Loucy (cell line): ENCODE data around the gene ASB9.

Source experiments
- H2AFZ ChIP-seq: fragments of 200-600 bp; sonication (generic); 2 replicates; pipeline ENCODE4 v1.6.0; 2016; ENCODE audit warnings: antibody characterized with exemption, mild to moderate bottlenecking, low read length, moderate library complexity
- H3F3A ChIP-seq: fragments of 200-600 bp; 2 replicates; pipeline ENCODE4 v1.6.0; 2016; ENCODE audit warnings: antibody characterized with exemption, low read depth, mild to moderate bottlenecking
- H3K27me3 ChIP-seq: fragments of 200-600 bp; sonication (generic); 2 replicates; pipeline ENCODE4 v1.6.1; 2014; ENCODE audit warnings: low read length, mild to moderate bottlenecking; ENCODE audit not compliant: insufficient read depth, poor library complexity, severe bottlenecking
- H3K36me3 ChIP-seq: fragments of 200-600 bp; sonication (generic); 2 replicates; pipeline ENCODE4 v1.6.1; 2016; ENCODE audit warnings: low read length; ENCODE audit not compliant: insufficient read depth
- H3K4me1 ChIP-seq: fragments of 200-600 bp; sonication (generic); 2 replicates; pipeline ENCODE4 v1.5.1; 2014; ENCODE audit warnings: low read length, mild to moderate bottlenecking; ENCODE audit not compliant: insufficient read depth, poor library complexity, severe bottlenecking
- H3K4me2 ChIP-seq: fragments of 200-600 bp; sonication (generic); 2 replicates; pipeline ENCODE4 v1.6.0; 2014; ENCODE audit warnings: antibody characterized with exemption, low read length, low read depth, mild to moderate bottlenecking; ENCODE audit not compliant: poor library complexity, severe bottlenecking
- H3K4me3 ChIP-seq: fragments of 200-600 bp; sonication (generic); 2 replicates; pipeline ENCODE4 v1.5.1; 2014; ENCODE audit warnings: low read length, mild to moderate bottlenecking, mixed read lengths; ENCODE audit not compliant: poor library complexity, severe bottlenecking
- H3K79me2 ChIP-seq: fragments of 200-600 bp; sonication (generic); 2 replicates; pipeline ENCODE4 v1.6.1; 2014; ENCODE audit warnings: low read length; ENCODE audit not compliant: insufficient read depth
- H3K9ac ChIP-seq: fragments of 200-600 bp; sonication (generic); 2 replicates; pipeline ENCODE4 v1.6.0; 2014; ENCODE audit warnings: mild to moderate bottlenecking, low read depth, low read length, moderate library complexity; ENCODE audit not compliant: poor library complexity, severe bottlenecking
- H3K9me2 ChIP-seq: fragments of 200-600 bp; sonication (generic); replicated peaks from 2 replicates; pipeline ENCODE4 v1.6.1; 2016; ENCODE audit warnings: low read depth, low read length, mixed read lengths
- H3K9me3 ChIP-seq: fragments of 200-600 bp; sonication (generic); 2 replicates; pipeline ENCODE4 v1.6.1; 2014; ENCODE audit warnings: mild to moderate bottlenecking, antibody characterized with exemption, low read length, low read depth; ENCODE audit not compliant: insufficient read depth
- H4K20me1 ChIP-seq: fragments of 200-600 bp; sonication (generic); 2 replicates; pipeline ENCODE4 v1.6.0; 2014; ENCODE audit warnings: antibody characterized with exemption, low read length, mild to moderate bottlenecking; ENCODE audit not compliant: insufficient read depth, poor library complexity, severe bottlenecking
- EZH2phosphoT487 ChIP-seq: fragments of 200-600 bp; IDR thresholded peaks from 2 replicates; pipeline ENCODE4 v1.6.1; 2018; ENCODE audit warnings: antibody characterized with exemption, mild to moderate bottlenecking, moderate library complexity, borderline replicate concordance
- TF ChIP-seq, protein P1 (sequence below): fragments of 200-600 bp; sonication (generic); conservative IDR thresholded peaks from 2 replicates; pipeline ENCODE4 v1.5.1; 2014; ENCODE audit warnings: mild to moderate bottlenecking, antibody characterized with exemption, low read length

Gene ASB9

DNA sequence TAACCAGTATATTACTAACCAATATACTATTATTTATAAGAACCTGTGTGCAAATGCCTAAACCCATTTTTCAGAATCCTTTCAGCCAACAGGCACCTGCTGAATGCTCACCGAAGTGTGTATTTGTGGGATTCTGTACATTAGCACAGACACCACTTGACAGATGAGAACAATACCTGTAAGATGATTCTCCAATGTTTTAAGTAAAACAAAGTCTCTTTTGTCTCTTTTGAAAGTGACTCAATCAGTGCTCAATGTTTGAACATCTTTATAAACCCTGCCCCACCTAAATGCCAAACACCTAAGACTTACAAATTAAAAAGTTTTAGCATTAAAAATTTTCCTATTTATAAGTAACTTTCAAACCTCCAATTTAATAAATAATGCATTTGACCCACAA is 763 bp downstream of the ASB9 start:
- H3K79me2 ChIP-seq, result no peaks in the 10 kb centered on the region
- H3K4me3 ChIP-seq, result peak overlapping the region; percentile 76
- H3K27me3 ChIP-seq, result no peaks in the 10 kb centered on the region
- no peaks in the 10 kb centered on the region for H3K9me2 ChIP-seq
- TF ChIP-seq, protein P1, sequence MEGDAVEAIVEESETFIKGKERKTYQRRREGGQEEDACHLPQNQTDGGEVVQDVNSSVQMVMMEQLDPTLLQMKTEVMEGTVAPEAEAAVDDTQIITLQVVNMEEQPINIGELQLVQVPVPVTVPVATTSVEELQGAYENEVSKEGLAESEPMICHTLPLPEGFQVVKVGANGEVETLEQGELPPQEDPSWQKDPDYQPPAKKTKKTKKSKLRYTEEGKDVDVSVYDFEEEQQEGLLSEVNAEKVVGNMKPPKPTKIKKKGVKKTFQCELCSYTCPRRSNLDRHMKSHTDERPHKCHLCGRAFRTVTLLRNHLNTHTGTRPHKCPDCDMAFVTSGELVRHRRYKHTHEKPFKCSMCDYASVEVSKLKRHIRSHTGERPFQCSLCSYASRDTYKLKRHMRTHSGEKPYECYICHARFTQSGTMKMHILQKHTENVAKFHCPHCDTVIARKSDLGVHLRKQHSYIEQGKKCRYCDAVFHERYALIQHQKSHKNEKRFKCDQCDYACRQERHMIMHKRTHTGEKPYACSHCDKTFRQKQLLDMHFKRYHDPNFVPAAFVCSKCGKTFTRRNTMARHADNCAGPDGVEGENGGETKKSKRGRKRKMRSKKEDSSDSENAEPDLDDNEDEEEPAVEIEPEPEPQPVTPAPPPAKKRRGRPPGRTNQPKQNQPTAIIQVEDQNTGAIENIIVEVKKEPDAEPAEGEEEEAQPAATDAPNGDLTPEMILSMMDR, result no peak
- no peak for TF ChIP-seq EZH2phosphoT487
- peaks cover 8% of the 10 kb centered on the region for H3K4me1 ChIP-seq
- H4K20me1 ChIP-seq, result no peaks in the 10 kb centered on the region
- H3K9me3 ChIP-seq, result no peaks in the 10 kb centered on the region
- no peak overlapping the region for H2AFZ ChIP-seq
- peak overlapping the region; percentile 76 for H3K9ac ChIP-seq
- H3K4me2 ChIP-seq, result peak overlapping the region; percentile 76
- H3F3A ChIP-seq, result no peaks in the 10 kb centered on the region
- H3K36me3 ChIP-seq, result no peaks in the 10 kb centered on the region

DNA sequence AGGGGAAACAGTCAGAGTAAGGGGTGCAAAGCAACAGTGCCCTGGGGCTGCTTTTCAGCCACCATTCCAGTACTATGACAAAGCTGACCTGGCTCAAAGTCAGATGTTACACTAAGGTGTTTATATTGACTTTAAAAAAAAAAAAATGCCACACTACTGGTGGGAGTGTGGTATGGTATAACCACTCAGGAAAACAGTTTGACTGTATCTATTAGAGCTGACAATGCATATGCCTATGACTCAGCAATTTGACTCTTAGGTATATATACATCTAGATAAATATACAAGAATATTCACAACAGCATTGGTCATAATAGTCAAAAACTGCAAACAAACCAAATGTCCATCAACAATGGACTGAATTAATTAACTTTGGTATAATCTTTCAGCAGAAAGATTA is 15.0 kb downstream of the ASB9 start:
- Histone ChIP-seq H4K20me1 (no peaks in the 10 kb centered on the region), H2AFZ (no peak overlapping the region), H3K4me1 (no peaks in the 10 kb centered on the region), H3K4me3 (no peak overlapping the region), H3K79me2 (no peaks in the 10 kb centered on the region), H3K9ac (no peak overlapping the region), H3K9me3 (no peaks in the 10 kb centered on the region), H3K27me3 (no peaks in the 10 kb centered on the region), H3K36me3 (no peaks in the 10 kb centered on the region), H3K4me2 (no peak overlapping the region), H3K9me2 (no peaks in the 10 kb centered on the region), H3F3A (no peaks in the 10 kb centered on the region)
- TF ChIP-seq, protein P1, result no peak
- TF ChIP-seq EZH2phosphoT487, result no peak

DNA sequence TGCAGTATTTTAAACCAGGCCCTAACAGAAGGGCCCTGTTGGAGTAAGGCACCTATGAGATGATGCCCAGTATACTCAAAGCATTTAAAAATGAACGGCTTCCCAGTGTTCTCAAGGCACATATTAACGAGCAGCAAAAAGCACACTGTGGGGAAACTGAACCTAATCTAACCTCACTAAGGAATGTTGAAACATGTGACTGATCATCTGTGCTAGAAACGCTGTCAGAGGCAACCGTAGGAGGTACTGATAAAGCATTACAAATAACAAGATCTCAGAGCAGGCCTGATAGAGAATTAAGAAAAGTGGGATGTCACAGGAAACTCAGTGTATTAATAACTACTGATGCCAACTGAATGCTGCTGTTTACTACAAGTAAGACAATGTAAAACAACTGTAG is 24.0 kb downstream of the ASB9 start:
- Histone ChIP-seq H3K9ac (no peak overlapping the region), H3K4me1 (no peaks in the 10 kb centered on the region), H3K27me3 (no peaks in the 10 kb centered on the region), H3F3A (no peaks in the 10 kb centered on the region), H4K20me1 (no peaks in the 10 kb centered on the region), H2AFZ (no peak overlapping the region), H3K9me2 (no peaks in the 10 kb centered on the region), H3K36me3 (no peaks in the 10 kb centered on the region), H3K4me2 (no peak overlapping the region), H3K4me3 (no peak overlapping the region), H3K9me3 (no peaks in the 10 kb centered on the region), H3K79me2 (no peaks in the 10 kb centered on the region)
- no peak for TF ChIP-seq EZH2phosphoT487
- TF ChIP-seq, protein P1, result no peak
